K562 (cell line): ENCODE results near the gene ATP2A3. TPM values are rescaled to one million over a fixed set of nuclear protein-coding genes. Genes with fewer than 3 reads are reported as not detected.

Source experiments
- C11orf30 ChIP-seq: fragments of 450-650 bp; IDR thresholded peaks from 2 replicates; pipeline ENCODE4 v1.6.1; 2016; ENCODE audit warnings: low read depth, mild to moderate bottlenecking
- CBX3 ChIP-seq, 2 experiments: IDR thresholded peaks; 1 replicate in 1 of 2; 2 replicates in 1 of 2; pipeline ENCODE4 v1.6.1; 2012; ENCODE audit warnings: inconsistent platforms in 2 of 2, low read length in 2 of 2, borderline replicate concordance in 1 of 2, control low read depth in 1 of 2
- COPS2 ChIP-seq: fragments of 450-650 bp; conservative IDR thresholded peaks from 2 replicates; pipeline ENCODE4 v1.6.1; 2016; ENCODE audit warnings: mild to moderate bottlenecking, moderate library complexity
- DPF2 ChIP-seq: fragments of 450-650 bp; IDR thresholded peaks from 2 replicates; pipeline ENCODE4 v1.6.1; 2016
- EGR1 ChIP-seq: fragments of 450-650 bp; conservative IDR thresholded peaks from 2 replicates; pipeline ENCODE4 v1.6.1; 2017; ENCODE audit warnings: mild to moderate bottlenecking
- FOXM1 ChIP-seq, 2 experiments: fragments of 450-650 bp in 1 of 2; sonication (generic) in 1 of 2; formaldehyde crosslinking in 1 of 2; IDR thresholded peaks; 2 replicates each; pipeline versions ENCODE4 v1.6.1 to v1.9.0; 2017 to 2022; ENCODE audit warnings: low read depth in 2 of 2, mild to moderate bottlenecking in 2 of 2, missing genetic modification reagents in 1 of 2, moderate library complexity in 1 of 2
- HMG20A ChIP-seq: fragments of 450-650 bp; formaldehyde crosslinking; conservative IDR thresholded peaks from 2 replicates; pipeline ENCODE4 v1.4.0; 2020; ENCODE audit warnings: mild to moderate bottlenecking, mixed read lengths
- NR1H2 ChIP-seq: sonication (generic); formaldehyde crosslinking; IDR thresholded peaks from 2 replicates; pipeline ENCODE4 v1.4.0; 2020; ENCODE audit warnings: mild to moderate bottlenecking, missing genetic modification reagents
- OTX1 ChIP-seq: fragments of 450-650 bp; formaldehyde crosslinking; IDR thresholded peaks from 2 replicates; pipeline ENCODE4 v1.4.0; 2022; ENCODE audit warnings: mild to moderate bottlenecking
- PCBP2 ChIP-seq: fragments of 200-400 bp; formaldehyde crosslinking; IDR thresholded peaks from 2 replicates; pipeline ENCODE4 v1.6.1; 2018; ENCODE audit warnings: low read length, low read depth, mild to moderate bottlenecking, moderate library complexity; ENCODE audit not compliant: poor library complexity, severe bottlenecking
- PTTG1 ChIP-seq: fragments of 450-650 bp; IDR thresholded peaks from 2 replicates; pipeline ENCODE4 v1.6.1; 2016; ENCODE audit warnings: low read depth, mild to moderate bottlenecking, missing genetic modification characterization, missing compliant biosample characterization
- PYGO2 ChIP-seq: fragments of 450-650 bp; IDR thresholded peaks from 2 replicates; pipeline ENCODE4 v1.6.1; 2016; ENCODE audit warnings: mild to moderate bottlenecking, missing genetic modification characterization, moderate library complexity, missing compliant biosample characterization
- RB1 ChIP-seq: fragments of 450-650 bp; IDR thresholded peaks from 2 replicates; pipeline ENCODE4 v1.6.1; 2017; ENCODE audit warnings: low read depth, mild to moderate bottlenecking
- RFX5 ChIP-seq: IDR thresholded peaks from 2 replicates; pipeline ENCODE4 v1.6.1; 2011; ENCODE audit warnings: low read depth, mild to moderate bottlenecking, improper control_type of control experiment, low read length
- RFX7 ChIP-seq: fragments of 250-450 bp; sonication (Bioruptor Pico); IDR thresholded peaks from 2 replicates; pipeline ENCODE4 v1.5.1; 2021; ENCODE audit warnings: mild to moderate bottlenecking
- RNF2 ChIP-seq: sonication (generic); IDR thresholded peaks from 2 replicates; pipeline ENCODE4 v1.6.1; 2016
- SETDB1 ChIP-seq: IDR thresholded peaks from one replicate; pipeline ENCODE4 v1.6.1; 2012; ENCODE audit warnings: low read length, control low read depth, inconsistent platforms
- TBL1XR1 ChIP-seq, 2 experiments: IDR thresholded peaks; 2 replicates each; pipeline ENCODE4 v1.6.1; 2012; ENCODE audit warnings: improper control_type of control experiment in 2 of 2, low read length in 2 of 2, mild to moderate bottlenecking in 1 of 2
- ZBTB9 ChIP-seq: fragments of 450-650 bp; formaldehyde crosslinking; IDR thresholded peaks from 2 replicates; pipeline ENCODE4 v1.4.0; 2020; ENCODE audit warnings: mild to moderate bottlenecking, moderate library complexity
- ZNF41 ChIP-seq: fragments of 250-450 bp; sonication (Bioruptor Pico); conservative IDR thresholded peaks from 2 replicates; pipeline ENCODE4 v1.4.0; 2020; ENCODE audit warnings: mild to moderate bottlenecking
- ZNF507 ChIP-seq: conservative IDR thresholded peaks from 2 replicates; pipeline ENCODE4 v1.6.1; 2017; ENCODE audit warnings: missing genetic modification characterization, missing compliant biosample characterization
- ZNF609 ChIP-seq: sonication (generic); formaldehyde crosslinking; IDR thresholded peaks from 2 replicates; pipeline ENCODE4 v1.8.1; 2023; ENCODE audit warnings: missing genetic modification reagents, mild to moderate bottlenecking, borderline replicate concordance
- ZNF655 ChIP-seq: fragments of 250-450 bp; sonication (Bioruptor Pico); IDR thresholded peaks from 2 replicates; pipeline ENCODE4 v1.5.0; 2021
- ZSCAN32 ChIP-seq: fragments of 450-650 bp; formaldehyde crosslinking; IDR thresholded peaks from 2 replicates; pipeline ENCODE4 v1.4.0; 2020; ENCODE audit warnings: mild to moderate bottlenecking, moderate library complexity
- polyA plus RNA-seq, 8 experiments: library from polyadenylated mRNA; depleted of rRNA in 4 of 8; stranded (reverse) in 5 of 8; unstranded in 3 of 8; fragments of >200 nt; fragmentation: Nextera tagmentation in 2 of 8; fragmentation: Illumina TruSeq in 1 of 8; extraction: Ambion mirVana in 2 of 8; extraction: Trizol in 1 of 8; gene quantifications; 2 replicates each; pipeline versions ENCODE4 v1.2.1 to v1.2.3, GENCODE V29; 2011 to 2014; ENCODE audit warnings: inconsistent platforms in 1 of 8, missing spikeins in 1 of 8
- total RNA-seq, 7 experiments: library from RNA; depleted of rRNA in 6 of 7; stranded (reverse); fragments of >200 nt in 6 of 7; fragmentation: Illumina TruSeq in 2 of 7; extraction: Trizol in 2 of 7; gene quantifications; 2 replicates each; pipeline versions ENCODE4 v1.2.1 to v1.2.3, GENCODE V29; 2011 to 2021; ENCODE audit warnings: low replicate concordance in 1 of 7

ATP2A3 gene
- total and polyA plus RNA-seq, 9 of the 15 experiments (the other 6 are each of a cell fraction or from before 2014, with no cell fraction given), result 0.65 to 103 (median 31.3) TPM

- no peak for TF ChIP-seq FOXM1 (IDR thresholded peaks at IDR 0.05; ENCODE audit: low read depth)
- TF ChIP-seq FOXM1 (CRISPR knock-in tag; IDR thresholded peaks at IDR 0.05; ENCODE audit: low read depth), result no peak
- no peak for TF ChIP-seq HMG20A
- TF ChIP-seq SETDB1, result no peak
- no peak for TF ChIP-seq CBX3 (IDR thresholded peaks at IDR 0.05; ENCODE audit: borderline replicate concordance in 1 of 2, low read length in 2 of 2)
- TF ChIP-seq OTX1 (CRISPR knock-in tag), result no peak
- TF ChIP-seq ZNF655, result no peak
- no peak for TF ChIP-seq NR1H2 (CRISPR knock-in tag)
- TF ChIP-seq RNF2, result no peak
- TF ChIP-seq DPF2, result no peak
- no peak for TF ChIP-seq COPS2
- no peak for TF ChIP-seq C11orf30
- TF ChIP-seq RFX7 (CRISPR knock-in tag), result no peak
- no peak for TF ChIP-seq PCBP2
- no peak for TF ChIP-seq ZNF507 (tag)
- TF ChIP-seq ZSCAN32, result no peak
- TF ChIP-seq ZNF609 (CRISPR knock-in tag), result no peak
- no peak for TF ChIP-seq RFX5
- TF ChIP-seq RB1, result peak; percentile 55; the same call in 1 of the 2 replicates
- TF ChIP-seq ZNF41 (CRISPR knock-in tag), result no peak
- TF ChIP-seq EGR1, result peak; percentile 48
- peak; percentile 69 for TF ChIP-seq ZBTB9
- TF ChIP-seq PTTG1 (tag), result no peak
- no peak for TF ChIP-seq TBL1XR1 (IDR thresholded peaks at IDR 0.05; ENCODE audit: low read length in 2 of 2)
- TF ChIP-seq PYGO2 (tag), result no peak
Observed at GRCh38 chr17:3893003-3893719, 71.1 kb downstream of the ATP2A3 start, which contains the start of gene CAMKK1 (continued).
